ENCODE results near the gene CIDEB. TPM values are rescaled to one million over a fixed set of nuclear protein-coding genes. Genes with fewer than 3 reads are reported as not detected.
A peak's percentile ranks its signal among the peaks of the same experiment; 100 is the strongest.

Gene CIDEB
- total and polyA plus RNA-seq, 10 of the 15 experiments (the other 5 are each of a cell fraction or from before 2014, with no cell fraction given), result 0.34 to 6.3 (median 3.2) TPM

- TF ChIP-seq SKIL (IDR thresholded peaks at IDR 0.05; ENCODE audit: low read depth, poor library complexity, severe bottlenecking) (no peak), CTCF (IDR thresholded peaks at IDR 0.05 in 2 of 3, conservative IDR thresholded peaks at IDR 0.05 in 1 of 3; ENCODE audit: control insufficient read depth in 2 of 3, extremely low read depth in 1 of 3, insufficient read depth in 1 of 3, low read depth in 3 of 3, low read length in 3 of 3) (peak; percentile 44 to 47 (median 44); a peak in 5 of 6 replicates), E2F4 (IDR thresholded peaks at IDR 0.05; ENCODE audit: low read depth, low read length) (no peak), WRNIP1 (IDR thresholded peaks at IDR 0.05; ENCODE audit: borderline replicate concordance, low read depth, low read length) (no peak), ETV6 (conservative IDR thresholded peaks at IDR 0.05 in 1 of 2, IDR thresholded peaks at IDR 0.05 in 1 of 2; ENCODE audit: borderline replicate concordance in 1 of 2, low read depth in 1 of 2) (0 out of 4 replicates have a peak, but pooled peaks of 1 of the 2 experiments have one; percentile 12), KLF5 (IDR thresholded peaks at IDR 0.05; ENCODE audit: partially characterized antibody) (no peak), STAT1 (conservative IDR thresholded peaks at IDR 0.05) (no peak), KAT2A (conservative IDR thresholded peaks at IDR 0.05; ENCODE audit: control insufficient read depth, low read depth, low read length) (no peak), HDAC2 (IDR thresholded peaks at IDR 0.05) (no peak), BHLHE40 (IDR thresholded peaks at IDR 0.05; ENCODE audit: borderline replicate concordance in 1 of 2, low read depth in 2 of 2, low read length in 1 of 2) (peak; percentile 91 to 93), CHD2 (IDR thresholded peaks at IDR 0.05; ENCODE audit: borderline replicate concordance, low read depth, low read length) (no peak), SMARCA5 (IDR thresholded peaks at IDR 0.05) (0 out of 2 replicates have a peak, but pooled peaks have one; percentile 29), SMAD1 (IDR thresholded peaks at IDR 0.05; ENCODE audit: low read depth, partially characterized antibody) (no peak), SUZ12 (IDR thresholded peaks at IDR 0.05; ENCODE audit: unreplicated experiment) (no peak), JUND (IDR thresholded peaks at IDR 0.05; ENCODE audit: low read depth, low read length) (no peak), ZNF24 (IDR thresholded peaks at IDR 0.05) (no peak), USF2 (IDR thresholded peaks at IDR 0.05; ENCODE audit: borderline replicate concordance, low read depth, low read length) (no peak; the same call in 1 of the 2 replicates), ESRRA (IDR thresholded peaks at IDR 0.05; ENCODE audit: low read length) (no peak), E2F8 (IDR thresholded peaks at IDR 0.05; ENCODE audit: low read depth, partially characterized antibody) (no peak)
Observed at GRCh38 chr14:24279301-24280186, 28.2 kb downstream of the CIDEB start (continued).
